Spinal cord (tissue), 10 donors: ENCODE results near the gene MAMDC2. TPM values are rescaled to one million over a fixed set of nuclear protein-coding genes. Genes with fewer than 3 reads are reported as not detected.

Experiments
- DNase-seq, 6 donors: peaks; one replicate each; pipeline versions ENCODE4 v3.0.0 to v3.0.0-alpha.2; 2013 to 2015; ENCODE audit warnings: low spot score in 6 of 6, low read depth in 4 of 6
- H3K27ac ChIP-seq: one replicate; pipeline ENCODE4 v1.5.1; 2013; ENCODE audit warnings: low read depth, low read length, control low read depth
- H3K27me3 ChIP-seq: one replicate; pipeline ENCODE4 v1.6.1; 2013; ENCODE audit warnings: low read length; ENCODE audit not compliant: control insufficient read depth, insufficient read depth
- H3K36me3 ChIP-seq: one replicate; pipeline ENCODE4 v1.6.1; 2013; ENCODE audit warnings: low read length; ENCODE audit not compliant: control insufficient read depth, insufficient read depth
- H3K4me1 ChIP-seq: one replicate; pipeline ENCODE4 v1.6.1; 2013; ENCODE audit warnings: low read length; ENCODE audit not compliant: control insufficient read depth, insufficient read depth
- H3K4me3 ChIP-seq: one replicate; pipeline ENCODE4 v1.5.1; 2013; ENCODE audit warnings: low read depth, low read length, control low read depth
- H3K9me3 ChIP-seq: one replicate; pipeline ENCODE4 v1.6.1; 2013; ENCODE audit warnings: low read length; ENCODE audit not compliant: control insufficient read depth, insufficient read depth
- WGBS: methylation state at CpG from one replicate; pipeline ENCODE4 v1.1.5; 2013; ENCODE audit warnings: missing lambda C conversion rate; ENCODE audit not compliant: insufficient coverage; 5-methylcytosine and 5-hydroxymethylcytosine counted together
- polyA plus RNA-seq, 2 donors: library from polyadenylated mRNA; unstranded; fragments of 120-200 nt; gene quantifications; one replicate each; pipeline ENCODE4 v1.2.1, GENCODE V29; 2013; ENCODE audit not compliant: insufficient read length in 2 of 2
- total RNA-seq, 2 donors: library from RNA; depleted of rRNA in 1 of 2; stranded (reverse); fragments of 120-200 nt in 1 of 2; fragments of >200 nt in 1 of 2; gene quantifications; one replicate each; pipeline versions ENCODE4 v1.2.3 to v1.2.4, GENCODE V29; 2013 to 2014
- donor health status: healthy.

MAMDC2 gene
- total and polyA plus RNA-seq, 4 donors = 2.0 to 8.2 (median 4.2) TPM

DNA sequence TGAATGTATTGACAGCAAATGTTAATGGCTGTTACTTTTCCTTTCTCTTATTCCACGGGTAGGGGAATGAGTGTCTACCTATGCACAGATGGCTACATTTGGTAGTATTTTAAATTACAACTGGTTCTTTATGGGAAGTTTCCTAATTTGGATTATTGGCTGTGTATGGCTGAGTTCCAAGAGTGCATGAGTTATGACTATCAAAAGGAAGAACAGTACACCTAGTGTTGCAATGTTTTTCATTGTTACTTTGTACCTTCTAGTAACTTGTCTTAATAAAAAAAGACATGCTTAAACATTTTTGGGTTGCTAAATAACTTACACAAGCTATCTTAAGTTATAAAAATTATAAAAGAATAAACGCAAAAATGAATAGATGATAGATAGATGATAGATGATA, 35.8 kb upstream of the MAMDC2 start:
- Histone ChIP-seq H3K9me3 (no peaks in the 10 kb centered on the region), H3K4me3 (no peak overlapping the region), H3K27ac (no peak overlapping the region), H3K36me3 (no peaks in the 10 kb centered on the region), H3K27me3 (no peaks in the 10 kb centered on the region), H3K4me1 (peaks cover 4% of the 10 kb centered on the region)
- DNase-seq = no peak
- no CpG with 5 or more reads among the region's 2 CpGs for WGBS

DNA sequence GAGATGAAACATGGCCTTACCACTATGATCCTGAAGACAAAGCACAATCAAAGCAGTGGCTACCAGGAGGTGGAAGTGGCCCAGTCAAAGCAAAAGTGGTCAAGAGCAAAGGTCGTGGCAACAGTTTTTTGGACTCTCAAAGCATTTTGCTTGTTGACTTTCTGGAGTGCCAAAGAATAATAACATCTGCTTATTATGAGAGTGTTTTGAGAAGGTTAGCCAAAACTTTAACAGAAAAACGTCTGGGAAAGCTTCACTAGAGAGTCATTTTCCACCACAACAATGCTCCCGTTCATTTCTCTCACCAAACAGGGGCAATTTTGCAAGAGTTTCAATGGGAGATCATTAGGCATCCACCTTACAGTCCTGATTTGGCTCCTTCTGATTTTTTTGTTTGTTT, 33.6 kb upstream of the MAMDC2 start:
- Histone ChIP-seq H3K27me3 (no peaks in the 10 kb centered on the region), H3K9me3 (no peaks in the 10 kb centered on the region), H3K36me3 (no peaks in the 10 kb centered on the region), H3K27ac (no peak overlapping the region), H3K4me1 (peaks cover 4% of the 10 kb centered on the region), H3K4me3 (no peak overlapping the region)
- 69% methylated on average over 2 of the region's 3 CpGs for WGBS
- DNase-seq = no peak

DNA sequence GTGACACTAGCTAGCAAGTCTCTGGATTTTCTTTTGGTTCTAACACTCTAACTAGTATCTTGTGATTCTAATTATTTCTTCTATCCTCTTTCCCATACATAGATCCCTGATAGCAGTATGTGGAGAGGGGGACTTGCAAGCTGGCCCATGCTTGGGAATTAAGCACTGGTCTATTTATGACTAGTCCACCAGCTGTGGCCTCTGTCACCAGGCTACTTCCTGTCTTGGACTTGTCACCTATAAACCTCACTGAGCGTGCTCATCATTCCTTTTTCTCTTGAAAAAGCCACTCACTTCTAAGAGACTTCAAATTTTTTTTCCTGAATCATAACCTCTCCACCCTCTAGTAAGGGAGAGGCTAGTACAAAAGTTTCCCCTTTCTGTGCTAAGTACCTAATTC, 32.3 kb upstream of the MAMDC2 start:
- no peak overlapping the region for H3K4me3 ChIP-seq
- WGBS = 60% methylated on average over 1 of the region's 1 CpG
- no peak for DNase-seq
- H3K36me3 ChIP-seq = no peaks in the 10 kb centered on the region
- H3K9me3 ChIP-seq = no peaks in the 10 kb centered on the region
- H3K4me1 ChIP-seq = no peaks in the 10 kb centered on the region
- H3K27me3 ChIP-seq = no peaks in the 10 kb centered on the region
- no peak overlapping the region for H3K27ac ChIP-seq

DNA sequence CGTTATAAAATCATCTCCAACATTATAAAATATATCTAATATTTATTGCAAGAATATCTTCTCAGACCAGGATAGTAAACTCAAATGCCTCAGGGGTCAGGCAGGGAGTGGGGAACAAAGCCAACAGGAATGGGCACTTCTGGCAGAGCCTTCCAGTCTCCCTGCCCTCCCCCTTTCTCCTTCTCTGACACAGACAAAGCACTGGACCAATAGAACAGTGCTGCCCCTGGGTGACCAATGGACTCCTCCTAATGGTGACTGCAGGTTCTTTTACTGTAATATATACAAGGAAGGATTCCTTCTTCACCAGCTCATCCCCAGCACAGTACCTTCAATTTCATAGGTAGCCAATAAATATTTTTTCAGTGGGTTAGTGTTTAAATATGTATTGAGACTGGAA, 31.1 kb upstream of the MAMDC2 start:
- H3K4me3 ChIP-seq = no peak overlapping the region
- DNase-seq = peak in 2 of 6 donors; percentile 20 to 23
- no peaks in the 10 kb centered on the region for H3K4me1 ChIP-seq
- no peaks in the 10 kb centered on the region for H3K9me3 ChIP-seq
- H3K27me3 ChIP-seq = no peaks in the 10 kb centered on the region
- no peaks in the 10 kb centered on the region for H3K36me3 ChIP-seq
- no peak overlapping the region for H3K27ac ChIP-seq
- no CpG with 5 or more reads among the region's 1 CpG for WGBS

DNA sequence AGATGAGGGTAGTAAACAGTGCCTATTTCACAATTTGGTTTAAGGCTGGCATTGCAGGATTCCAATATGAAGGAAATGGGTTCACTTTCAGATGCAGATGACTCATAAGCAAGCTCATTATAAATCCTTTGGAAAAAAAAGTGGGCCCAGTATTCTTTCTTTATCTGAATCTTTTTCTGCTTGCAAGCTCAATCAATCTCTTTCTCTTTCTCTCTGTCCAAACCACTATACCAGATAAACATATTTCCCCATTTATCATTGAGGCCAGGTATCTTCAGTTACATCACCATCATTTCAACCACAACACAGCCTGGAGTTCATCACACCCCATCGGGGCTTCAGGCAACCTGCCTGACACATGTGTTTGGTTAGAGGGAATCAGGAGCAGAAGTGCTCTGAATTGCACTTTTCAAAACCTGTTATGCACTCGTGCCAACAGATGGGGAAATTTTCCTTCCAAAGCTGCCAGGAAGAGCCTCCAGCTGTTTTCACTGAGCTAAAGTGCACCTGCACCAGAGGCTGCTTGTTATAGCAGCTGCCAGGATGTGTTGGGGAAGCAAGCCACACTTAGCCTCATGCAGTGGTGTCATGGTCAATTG, 30.0 kb upstream of the MAMDC2 start:
- Histone ChIP-seq H3K27me3 (no peaks in the 10 kb centered on the region), H3K4me1 (no peaks in the 10 kb centered on the region), H3K27ac (no peak overlapping the region), H3K4me3 (no peak overlapping the region), H3K36me3 (no peaks in the 10 kb centered on the region), H3K9me3 (no peaks in the 10 kb centered on the region)
- DNase-seq = peak in 1 of 6 donors; percentile 17
- 89% methylated on average over 1 of the region's 2 CpGs for WGBS

DNA sequence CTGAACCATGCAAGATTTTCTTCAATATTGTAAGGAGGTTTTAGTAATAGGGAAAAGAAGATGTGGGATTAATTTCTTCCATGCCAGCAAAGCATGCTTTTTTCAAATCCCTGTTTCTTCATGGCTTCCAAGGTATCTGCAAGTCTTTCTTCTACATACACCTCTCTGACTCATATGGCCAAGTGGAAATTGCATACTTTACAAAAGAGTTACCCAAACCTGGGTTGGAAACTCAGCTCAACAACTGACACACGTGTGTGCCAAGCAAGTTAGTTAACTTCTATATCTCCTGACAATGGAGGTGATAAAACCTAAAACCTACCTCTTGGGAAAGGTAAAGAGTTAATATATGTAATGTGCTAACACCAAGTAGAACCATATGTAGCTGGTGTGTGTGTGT, 28.5 kb upstream of the MAMDC2 start:
- H3K4me3 ChIP-seq = no peak overlapping the region
- H3K4me1 ChIP-seq = peaks cover 2% of the 10 kb centered on the region
- H3K27ac ChIP-seq = no peak overlapping the region
- no peaks in the 10 kb centered on the region for H3K9me3 ChIP-seq
- DNase-seq = no peak
- no peaks in the 10 kb centered on the region for H3K27me3 ChIP-seq
- no CpG with 5 or more reads among the region's 1 CpG for WGBS
- H3K36me3 ChIP-seq = no peaks in the 10 kb centered on the region

DNA sequence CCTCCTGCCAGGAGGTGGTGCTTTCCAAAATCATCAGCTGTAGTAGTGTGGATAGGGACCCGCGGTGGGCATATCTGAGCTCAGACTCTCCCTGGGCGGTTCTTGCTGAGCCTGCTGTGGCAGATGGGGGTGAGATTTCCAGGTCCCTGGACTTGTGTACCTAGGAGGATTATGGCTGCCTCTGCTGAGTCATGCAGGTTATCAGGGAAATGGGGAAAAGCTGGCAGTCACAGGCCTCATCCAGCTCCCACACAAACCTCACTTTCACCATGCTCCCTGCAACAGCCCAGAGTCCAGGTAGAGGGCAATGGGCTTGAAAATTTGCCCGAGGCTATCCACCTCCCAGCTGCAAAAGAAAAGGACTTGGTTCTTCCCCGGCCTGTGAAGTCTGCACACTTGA, 23.4 kb upstream of the MAMDC2 start:
- 87% methylated on average over 4 of the region's 5 CpGs for WGBS
- Histone ChIP-seq H3K4me1 (peaks cover 10% of the 10 kb centered on the region), H3K4me3 (no peak overlapping the region), H3K27me3 (no peaks in the 10 kb centered on the region), H3K27ac (no peak overlapping the region), H3K9me3 (no peaks in the 10 kb centered on the region), H3K36me3 (no peaks in the 10 kb centered on the region)
- DNase-seq = no peak

DNA sequence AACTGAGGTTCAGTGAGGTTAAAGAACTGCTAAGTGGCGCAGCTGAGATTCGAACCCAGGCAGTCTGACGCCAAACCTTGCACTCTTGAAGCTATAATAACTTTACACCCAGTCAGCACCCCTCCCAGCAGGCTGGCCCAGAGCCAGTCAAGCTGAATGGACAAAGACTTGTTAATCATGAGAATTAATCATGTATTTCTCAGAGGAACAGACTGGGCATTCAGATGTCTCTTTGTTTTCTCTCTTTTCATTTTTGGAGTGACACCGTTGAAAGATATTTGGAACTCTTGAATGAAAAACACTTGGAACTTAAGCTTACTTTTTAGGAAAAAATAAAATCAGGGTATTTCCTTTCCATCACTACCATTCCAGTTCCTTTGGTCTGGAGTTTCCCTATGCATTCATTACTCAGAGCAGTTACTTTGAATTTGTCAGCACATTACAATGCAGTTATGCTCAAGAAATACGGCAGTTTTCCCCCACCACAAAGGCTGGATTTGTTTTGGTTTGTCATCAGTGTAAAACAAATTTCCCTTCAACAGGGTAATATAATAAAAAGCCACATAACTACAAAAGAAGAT, 22.6 kb upstream of the MAMDC2 start:
- Histone ChIP-seq H3K4me1 (peaks cover 10% of the 10 kb centered on the region), H3K36me3 (no peaks in the 10 kb centered on the region), H3K27ac (no peak overlapping the region), H3K4me3 (no peak overlapping the region), H3K9me3 (no peaks in the 10 kb centered on the region), H3K27me3 (no peaks in the 10 kb centered on the region)
- peak in 2 of 6 donors; percentile 61 to 92 for DNase-seq
- no CpG with 5 or more reads among the region's 5 CpGs for WGBS

DNA sequence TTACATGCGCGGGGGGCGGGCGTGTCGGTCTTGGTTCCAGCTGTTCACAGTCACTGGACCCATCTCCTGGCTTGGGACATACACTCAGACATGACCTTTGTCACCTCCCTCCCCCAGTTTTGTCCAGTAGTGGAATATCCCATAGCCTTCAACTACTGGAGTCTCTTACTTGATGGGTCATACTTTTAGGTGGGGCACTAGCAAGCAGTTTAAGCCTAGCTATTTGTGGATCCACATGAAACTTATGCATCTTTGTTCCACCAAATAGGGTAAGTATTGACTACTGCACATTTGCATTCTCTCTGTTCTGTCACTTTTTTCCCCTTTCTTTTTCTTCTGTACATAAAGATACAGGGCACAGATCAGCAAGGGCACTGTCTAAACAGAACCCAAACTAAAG, 15.4 kb upstream of the MAMDC2 start:
- H3K27ac ChIP-seq = no peak overlapping the region
- no peak for DNase-seq
- H3K4me1 ChIP-seq = no peaks in the 10 kb centered on the region
- no peaks in the 10 kb centered on the region for H3K27me3 ChIP-seq
- H3K9me3 ChIP-seq = no peaks in the 10 kb centered on the region
- H3K4me3 ChIP-seq = no peak overlapping the region
- no peaks in the 10 kb centered on the region for H3K36me3 ChIP-seq
- 78% methylated on average over 5 of the region's 5 CpGs for WGBS

DNA sequence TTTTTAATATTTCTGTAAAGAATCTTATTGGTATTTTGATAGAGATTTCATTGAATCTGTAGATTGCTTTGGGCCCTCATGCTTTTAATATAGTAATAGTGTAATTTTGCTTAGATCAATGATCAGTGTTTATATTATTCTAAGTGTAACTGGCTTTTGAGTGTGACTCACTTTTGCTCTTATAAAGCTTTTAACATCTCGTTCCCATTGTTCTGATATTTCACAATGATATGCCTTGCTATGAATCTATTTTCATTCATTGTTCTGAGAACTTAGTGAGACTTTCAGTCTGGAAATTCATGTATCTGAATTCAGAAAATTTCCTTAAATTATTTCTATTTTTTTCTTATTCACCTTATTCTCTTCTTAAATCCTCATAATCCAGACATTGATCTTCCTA, 13.5 kb upstream of the MAMDC2 start:
- Histone ChIP-seq H3K36me3 (no peaks in the 10 kb centered on the region), H3K9me3 (no peaks in the 10 kb centered on the region), H3K27me3 (no peaks in the 10 kb centered on the region), H3K4me1 (no peaks in the 10 kb centered on the region), H3K27ac (no peak overlapping the region), H3K4me3 (no peak overlapping the region)
- no peak for DNase-seq
- no CpG with 5 or more reads among the region's 1 CpG for WGBS
